Nephron progenitor cell (in vitro differentiated cells): ENCODE results near the gene TSPAN11.
"Not testable (repeated sequence)": the region's sequence is repeated elsewhere in the genome, so short reads cannot be mapped to it uniquely, and the experiment has no call there.

Experiments used
- DNase-seq: peaks from one replicate; pipeline ENCODE4 v3.0.0; 2021
- H3K27ac Mint-ChIP-seq: 2 replicates; pipeline ENCODE4 v1.8.0; 2021; ENCODE audit warnings: mild to moderate bottlenecking, moderate library complexity, mixed read lengths
- H3K27me3 Mint-ChIP-seq: 2 replicates; pipeline ENCODE4 v1.8.0; 2021; ENCODE audit warnings: mild to moderate bottlenecking, low read depth, mixed read lengths; ENCODE audit not compliant: poor library complexity
- H3K36me3 Mint-ChIP-seq: 2 replicates; pipeline ENCODE4 v1.8.0; 2021; ENCODE audit warnings: low read depth, mixed read lengths
- H3K4me1 Mint-ChIP-seq: 2 replicates; pipeline ENCODE4 v1.8.0; 2021; ENCODE audit warnings: mixed read lengths
- H3K4me3 Mint-ChIP-seq: 2 replicates; pipeline ENCODE4 v1.8.0; 2021; ENCODE audit warnings: mild to moderate bottlenecking, moderate library complexity, mixed read lengths
- H3K9me3 Mint-ChIP-seq: 2 replicates; pipeline ENCODE4 v1.8.0; 2021; ENCODE audit warnings: mild to moderate bottlenecking, moderate library complexity, mixed read lengths
- CTCF ChIP-seq: fragments of 200-600 bp; sonication (generic); IDR thresholded peaks from 2 replicates; pipeline ENCODE4 v1.5.0; 2021; ENCODE audit warnings: antibody characterized with exemption

TSPAN11 gene

DNA sequence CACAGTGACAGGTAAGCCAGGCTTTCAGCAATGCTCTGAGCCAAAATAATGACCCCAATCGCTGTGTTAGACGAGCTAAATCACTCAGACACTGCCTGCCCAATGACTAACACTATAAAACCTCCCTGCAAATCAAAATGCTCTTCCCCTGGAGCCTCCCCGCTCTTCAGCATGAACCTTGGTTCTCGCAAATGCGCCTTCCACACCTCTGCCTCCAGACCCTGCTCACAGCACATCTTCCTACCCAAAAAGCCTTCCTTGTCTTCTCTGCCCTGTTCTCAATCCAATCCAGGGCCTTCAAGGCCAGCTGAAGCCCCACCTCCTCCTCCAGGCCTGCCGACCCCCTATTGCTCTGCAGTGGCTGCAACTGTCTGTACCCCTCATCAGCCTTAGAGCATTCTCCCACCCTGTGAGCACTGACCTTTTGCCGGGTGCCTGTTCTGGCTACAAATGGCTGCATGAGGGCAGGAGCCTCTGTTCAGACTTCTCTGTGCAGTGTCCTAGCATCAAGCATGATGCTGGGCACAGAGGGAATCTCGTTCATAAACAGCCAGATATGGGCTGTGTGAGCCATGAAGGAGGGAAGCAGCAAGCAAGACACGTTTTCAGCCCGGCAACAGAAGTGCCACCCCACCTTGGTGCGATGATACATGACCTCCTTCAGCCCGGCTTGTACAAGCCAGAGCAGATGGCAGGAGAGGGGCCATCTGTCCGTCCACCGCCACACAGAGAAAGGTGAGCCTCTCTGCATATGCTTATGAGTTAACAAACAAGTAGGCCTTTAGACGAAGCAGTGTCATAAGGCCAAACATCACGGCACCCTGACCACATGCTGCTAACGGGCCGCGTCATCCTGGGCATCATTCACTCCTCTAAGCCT lies 82.7 kb downstream of the TSPAN11 start:
- H3K4me1 Mint-ChIP-seq: peaks cover 23% of the 10 kb centered on the region
- TF ChIP-seq CTCF: no peak
- no peak overlapping the region for H3K4me3 Mint-ChIP-seq
- H3K27ac Mint-ChIP-seq: peak overlapping the region; percentile 10
- no peaks in the 10 kb centered on the region for H3K36me3 Mint-ChIP-seq
- no peaks in the 10 kb centered on the region for H3K9me3 Mint-ChIP-seq
- H3K27me3 Mint-ChIP-seq: peaks cover 5% of the 10 kb centered on the region
- no peak for DNase-seq

DNA sequence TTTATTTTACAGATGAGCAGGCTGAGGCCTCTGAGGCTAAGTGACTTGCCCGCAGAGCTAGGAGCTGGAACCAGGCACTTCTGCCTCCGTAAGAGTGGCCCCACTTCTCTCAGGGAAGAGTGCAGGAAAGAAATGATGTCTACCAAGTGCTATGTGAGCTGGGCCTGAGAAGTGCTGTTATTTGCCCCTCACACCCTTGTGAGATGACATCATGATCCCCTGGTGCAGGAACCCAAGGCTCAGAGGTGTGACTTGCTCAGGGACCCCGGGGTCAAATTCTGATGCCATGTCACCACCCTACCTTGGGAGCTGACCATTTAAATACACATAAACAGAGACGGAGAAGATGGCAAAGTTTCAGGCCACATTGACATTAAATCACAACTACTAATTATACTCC lies 83.4 kb downstream of the TSPAN11 start:
- H3K27ac Mint-ChIP-seq: peak overlapping the region; percentile 18
- no peak for TF ChIP-seq CTCF
- no peaks in the 10 kb centered on the region for H3K9me3 Mint-ChIP-seq
- peaks cover 5% of the 10 kb centered on the region for H3K27me3 Mint-ChIP-seq
- H3K4me3 Mint-ChIP-seq: no peak overlapping the region
- H3K4me1 Mint-ChIP-seq: peaks cover 24% of the 10 kb centered on the region
- no peaks in the 10 kb centered on the region for H3K36me3 Mint-ChIP-seq
- no peak for DNase-seq

DNA sequence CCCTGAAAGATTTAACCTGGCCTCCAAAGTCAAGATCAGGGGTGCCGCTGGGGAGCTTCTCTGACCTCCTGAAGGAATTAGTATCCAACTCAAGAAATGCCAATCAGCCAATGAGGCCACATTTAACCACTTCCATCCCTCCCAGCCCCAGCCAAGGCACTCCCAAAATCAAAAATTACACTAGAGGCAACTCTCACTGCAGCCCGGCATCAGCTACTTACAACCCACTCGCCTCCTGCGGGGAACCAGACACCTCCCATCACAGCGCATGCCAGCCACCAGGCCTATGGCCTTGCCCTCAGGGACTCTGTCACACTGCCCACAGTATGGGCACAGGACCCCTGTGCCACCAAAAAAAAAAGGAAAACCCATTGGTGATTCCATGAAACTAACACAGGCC lies 84.8 kb downstream of the TSPAN11 start:
- Mint-ChIP-seq H3K9me3 (no peaks in the 10 kb centered on the region), H3K4me3 (no peak overlapping the region), H3K27ac (no peak overlapping the region), H3K4me1 (peaks cover 37% of the 10 kb centered on the region), H3K36me3 (no peaks in the 10 kb centered on the region), H3K27me3 (peaks cover 5% of the 10 kb centered on the region)
- DNase-seq: no peak
- TF ChIP-seq CTCF: no peak

DNA sequence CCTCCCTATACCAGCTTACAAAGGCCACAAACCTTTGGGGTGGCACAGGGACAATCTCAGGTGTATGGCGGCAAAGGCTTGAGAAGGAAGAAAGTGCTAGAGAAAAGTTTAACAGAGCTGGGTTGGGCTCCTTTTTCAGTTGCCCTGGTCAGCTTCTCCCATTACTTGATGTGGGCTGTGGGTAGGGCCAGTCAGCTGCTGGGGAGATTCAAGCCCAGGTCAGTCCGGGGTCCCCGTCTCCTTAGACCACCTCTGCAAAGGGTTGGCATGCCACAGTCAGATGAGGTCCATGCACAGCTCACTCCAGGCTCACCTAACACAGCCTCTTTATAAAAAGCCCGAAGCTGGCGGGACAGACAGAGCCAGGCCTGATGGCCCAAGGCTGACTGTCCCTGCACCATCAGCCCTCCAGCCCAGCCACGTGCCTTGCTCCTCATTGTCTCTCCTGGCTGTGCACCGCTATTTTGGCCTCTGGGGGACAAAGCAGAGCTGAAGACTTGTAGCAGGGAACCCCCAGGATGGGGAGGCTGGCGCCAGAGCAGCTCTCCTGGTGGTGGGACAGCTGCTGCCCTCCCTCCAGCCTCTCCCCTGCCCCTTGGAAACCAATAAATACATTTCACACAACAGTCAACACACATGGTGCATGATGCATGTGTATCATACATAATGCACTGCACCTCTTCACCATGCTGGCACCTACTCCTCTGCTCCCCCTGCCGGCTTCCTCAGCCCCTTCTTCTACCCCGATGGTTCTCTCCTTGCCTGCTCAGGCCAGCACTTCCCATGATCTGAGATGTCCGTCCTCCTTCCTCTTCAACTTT lies 85.4 kb downstream of the TSPAN11 start:
- Mint-ChIP-seq H3K4me3 (no peak overlapping the region), H3K4me1 (peaks cover 37% of the 10 kb centered on the region), H3K9me3 (no peaks in the 10 kb centered on the region), H3K36me3 (no peaks in the 10 kb centered on the region), H3K27ac (no peak overlapping the region), H3K27me3 (peaks cover 5% of the 10 kb centered on the region)
- no peak for TF ChIP-seq CTCF
- no peak for DNase-seq

- H3K4me1 Mint-ChIP-seq: peaks cover 37% of the 10 kb centered on the region
- H3K27ac Mint-ChIP-seq, H3K36me3 Mint-ChIP-seq, H3K9me3 Mint-ChIP-seq, H3K4me3 Mint-ChIP-seq, H3K27me3 Mint-ChIP-seq, DNase-seq: not testable (repeated sequence)
Observed at GRCh38 chr12:31012567-31012891, 86.0 kb downstream of the TSPAN11 start.

GRCh38 chr12:31015215-31015614 lies 88.7 kb downstream of the TSPAN11 start:
- no peak overlapping the region for H3K4me3 Mint-ChIP-seq
- no peak overlapping the region for H3K27ac Mint-ChIP-seq
- no peaks in the 10 kb centered on the region for H3K9me3 Mint-ChIP-seq
- H3K36me3 Mint-ChIP-seq: no peaks in the 10 kb centered on the region
- TF ChIP-seq CTCF: no peak
- peaks cover 5% of the 10 kb centered on the region for H3K27me3 Mint-ChIP-seq
- no peak for DNase-seq
- peaks cover 19% of the 10 kb centered on the region for H3K4me1 Mint-ChIP-seq
